PC-3 (cell line): Measurements from ENCODE around the gene ZNF385A. TPM values are rescaled to one million over a fixed set of nuclear protein-coding genes. Genes with fewer than 3 reads are reported as not detected.

Experiments used
- ATAC-seq: fragments of 200-7000 bp; cut with Tn5 transposase; 2 replicates; pipeline ENCODE4 v1.9.1; 2020; ENCODE audit warnings: mild to moderate bottlenecking, moderate library complexity
- BruUV-seq: library from RNA; stranded (reverse); fragments of 400-500 nt; replicated peaks from 2 replicates; lab custom pipeline; 2021; lab: Mats Ljungman, UMichigan
- CTCF ChIA-PET: fragments of 300-600 bp; sonication (Branson Sonifier 250); formaldehyde crosslinking; loops from one replicate; lab custom pipeline; 2022; ENCODE audit warnings: antibody characterized with exemption; lab: Charles Lee
- POLR2A ChIA-PET: fragments of 300-600 bp; sonication (Branson Sonifier 250); formaldehyde crosslinking; loops from one replicate; lab custom pipeline; 2022; ENCODE audit warnings: antibody characterized with exemption; ENCODE audit not compliant: unreplicated experiment; lab: Charles Lee
- DNase-seq: peaks from one replicate; pipeline ENCODE4 v3.0.0-alpha.2; 2015
- H2AFZ ChIP-seq: fragments of 300-600 bp; sonication (generic); 2 replicates; pipeline ENCODE4 v1.6.0; 2016; ENCODE audit warnings: antibody characterized with exemption, low read length
- H3F3A ChIP-seq: fragments of 300-600 bp; sonication (generic); one replicate; pipeline ENCODE4 v1.6.0; 2017; ENCODE audit warnings: antibody characterized with exemption, low read length, control low read depth, mild to moderate bottlenecking; ENCODE audit not compliant: unreplicated experiment
- H3K27ac ChIP-seq: fragments of 300-600 bp; sonication (generic); 2 replicates; pipeline ENCODE4 v1.5.1; 2016; ENCODE audit warnings: mild to moderate bottlenecking, low read length
- H3K27me3 ChIP-seq: fragments of 300-600 bp; sonication (generic); 2 replicates; pipeline ENCODE4 v1.6.1; 2016; ENCODE audit warnings: low read length, mixed read lengths
- H3K36me3 ChIP-seq: fragments of 300-600 bp; sonication (generic); 2 replicates; pipeline ENCODE4 v1.6.1; 2016; ENCODE audit warnings: low read depth, mixed run types, low read length, mixed read lengths
- H3K4me1 ChIP-seq: fragments of 300-600 bp; sonication (generic); 2 replicates; pipeline ENCODE4 v1.5.1; 2016; ENCODE audit warnings: low read length; ENCODE audit not compliant: insufficient read depth
- H3K4me2 ChIP-seq: fragments of 300-600 bp; sonication (generic); 2 replicates; pipeline ENCODE4 v1.6.0; 2016; ENCODE audit warnings: low read length
- H3K4me3 ChIP-seq: fragments of 300-600 bp; sonication (generic); 2 replicates; pipeline ENCODE4 v1.5.1; 2016; ENCODE audit warnings: mild to moderate bottlenecking, low read length, mixed read lengths
- H3K79me2 ChIP-seq: fragments of 300-600 bp; sonication (generic); 2 replicates; pipeline ENCODE4 v1.6.1; 2017; ENCODE audit warnings: low read length, mixed read lengths
- H3K9ac ChIP-seq: fragments of 300-600 bp; sonication (generic); 2 replicates; pipeline ENCODE4 v1.6.0; 2016; ENCODE audit warnings: mild to moderate bottlenecking, low read length
- H3K9me2 ChIP-seq: fragments of 300-600 bp; sonication (generic); replicated peaks from 2 replicates; pipeline ENCODE4 v1.6.1; 2016; ENCODE audit warnings: mixed run types, low read length, mixed read lengths
- H3K9me3 ChIP-seq: fragments of 300-600 bp; sonication (generic); 2 replicates; pipeline ENCODE4 v1.6.1; 2016; ENCODE audit warnings: low read length, mixed read lengths
- H4K20me1 ChIP-seq: fragments of 300-600 bp; sonication (generic); 2 replicates; pipeline ENCODE4 v1.6.1; 2016; ENCODE audit warnings: low read length, mixed read lengths
- CTCF ChIP-seq: fragments of 300-600 bp; sonication (generic); conservative IDR thresholded peaks from 2 replicates; pipeline ENCODE4 v1.5.1; 2017; ENCODE audit warnings: antibody characterized with exemption, low read depth, mild to moderate bottlenecking, low read length
- EZH2 ChIP-seq: fragments of 300-600 bp; sonication (generic); IDR thresholded peaks from one replicate; pipeline ENCODE4 v1.6.1; 2017; ENCODE audit warnings: antibody characterized with exemption, mild to moderate bottlenecking, low read length; ENCODE audit not compliant: unreplicated experiment
- EZH2phosphoT487 ChIP-seq: fragments of 300-600 bp; sonication (generic); IDR thresholded peaks from 2 replicates; pipeline ENCODE4 v1.6.1; 2018; ENCODE audit warnings: mild to moderate bottlenecking, antibody characterized with exemption, low read length, borderline replicate concordance
- intact Hi-C: fragments of 100-400 bp; cut with micrococcal nuclease; formaldehyde crosslinking; loops from 2 replicates; pipeline ENCODE4 v1.9.0; 2023
- total RNA-seq: library from RNA; depleted of rRNA; stranded (reverse); fragments of >200 nt; gene quantifications from 2 replicates; pipeline ENCODE4 v1.2.3, GENCODE V29; 2014

ZNF385A gene
- total RNA-seq, 1 experiment from 2014 or later: 1.8 TPM

DNA sequence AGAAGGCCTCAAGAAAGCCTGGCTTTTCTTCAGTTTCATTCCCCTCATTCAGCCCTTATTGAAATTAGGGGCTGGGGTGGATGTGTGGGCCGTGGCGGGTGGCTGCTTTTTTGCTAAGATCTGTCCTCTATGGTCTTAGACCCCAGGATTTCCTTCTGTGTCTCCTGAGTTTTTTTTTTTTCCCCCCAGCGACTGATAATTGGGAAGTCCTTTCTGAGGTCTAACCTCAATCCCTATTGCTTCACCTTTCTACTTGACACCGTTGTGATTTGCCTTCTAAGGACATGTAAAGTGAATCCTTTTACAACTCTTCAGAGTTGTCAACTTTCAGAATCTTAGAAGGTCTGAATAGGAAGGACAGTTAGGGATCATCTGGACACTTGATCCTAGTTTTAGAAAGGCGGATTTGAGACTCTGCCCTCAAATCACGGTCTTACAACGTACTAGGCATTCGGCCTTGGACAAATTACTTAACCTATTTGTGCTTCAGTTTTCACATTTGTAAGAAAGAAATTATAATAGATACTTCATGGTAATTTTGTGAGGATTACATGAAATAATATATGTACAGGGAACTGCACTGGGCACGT is 24.7 kb downstream of the ZNF385A start:
- H3K9ac ChIP-seq: peak overlapping the region; percentile 73
- intact Hi-C loops: loop anchor here (1.0 to 2.0 kb wide), 3 partner anchors 36 to 80 kb away; partner anchors contain the start of genes CBX5 and HNRNPA1
- H3K4me3 ChIP-seq: peak overlapping the region; percentile 81
- CTCF ChIA-PET: interaction anchor here (1.1 to 1.4 kb wide), 3 partner anchors 9 to 35 kb away, joined by 5 to 12 read pairs (median 5); partner anchors contain the start of gene COPZ1
- peak overlapping the region; percentile 99 for H3K4me2 ChIP-seq
- H3K27ac ChIP-seq: peak overlapping the region; percentile 74
- no peaks in the 10 kb centered on the region for H3K9me2 ChIP-seq
- no peaks in the 10 kb centered on the region for H3K27me3 ChIP-seq
- H3K9me3 ChIP-seq: no peaks in the 10 kb centered on the region
- POLR2A ChIA-PET: interaction anchor here (0.6 to 0.7 kb wide), 2 partner anchors 22 to 51 kb away, joined by 3 to 5 read pairs; no protein-coding TSS in a partner anchor
- H3F3A ChIP-seq: no peaks in the 10 kb centered on the region
- H3K4me1 ChIP-seq: peaks cover 28% of the 10 kb centered on the region
- H3K36me3 ChIP-seq: no peaks in the 10 kb centered on the region
- H2AFZ ChIP-seq: peak overlapping the region; percentile 79
- H3K79me2 ChIP-seq: no peaks in the 10 kb centered on the region
- DNase-seq: peak; percentile 11
- H4K20me1 ChIP-seq: no peaks in the 10 kb centered on the region
- BruUV-seq: no TSS peak
- ATAC-seq: no peak
- TF ChIP-seq CTCF (no peak), EZH2phosphoT487 (no peak), EZH2 (no peak)

DNA sequence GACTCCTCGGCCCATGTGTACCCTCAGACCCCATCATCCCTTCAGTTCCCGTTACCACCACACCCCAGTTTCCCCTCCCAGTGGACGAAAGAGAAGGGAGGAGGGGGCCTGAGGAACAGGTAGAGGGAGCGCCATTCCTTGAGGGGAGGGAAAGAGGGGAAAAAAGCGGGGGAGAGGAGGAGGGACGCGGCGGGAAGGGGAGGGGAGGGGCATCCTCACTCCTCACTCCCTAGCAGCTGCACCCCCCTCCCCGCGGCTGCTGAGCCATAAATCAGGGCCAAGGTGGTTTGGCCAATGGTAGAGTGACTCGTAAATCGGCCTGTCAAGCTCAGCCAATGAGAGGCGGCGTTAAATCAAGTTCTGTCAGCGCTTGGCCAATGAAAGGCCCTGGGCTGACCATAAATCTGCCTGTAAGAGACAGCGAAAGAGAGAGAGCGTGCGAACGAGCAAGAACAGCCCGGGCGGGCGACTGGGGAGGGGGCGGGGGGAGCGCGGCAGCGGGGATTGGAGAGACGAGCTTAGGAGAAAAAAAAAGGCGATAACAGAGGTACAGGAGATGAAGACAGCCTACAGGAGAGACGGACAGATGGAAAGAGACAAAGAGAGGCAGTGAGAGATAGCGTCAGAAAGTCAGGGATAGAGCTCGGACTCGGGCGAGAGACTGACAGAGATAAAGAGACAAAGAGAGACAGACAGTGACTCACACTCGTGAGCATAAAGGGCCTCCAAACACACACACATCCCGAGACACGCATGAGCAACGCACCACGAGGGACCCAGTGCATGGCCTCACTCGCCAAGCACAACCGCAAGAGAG is 25.4 kb downstream of the ZNF385A start:
- Histone ChIP-seq H2AFZ (peak overlapping the region; percentile 97), H4K20me1 (no peaks in the 10 kb centered on the region), H3K27me3 (no peaks in the 10 kb centered on the region), H3K4me2 (peak overlapping the region; percentile 99), H3K79me2 (no peaks in the 10 kb centered on the region), H3K36me3 (no peaks in the 10 kb centered on the region), H3K4me1 (peaks cover 28% of the 10 kb centered on the region), H3K4me3 (peak overlapping the region; percentile 81), H3K9me3 (no peaks in the 10 kb centered on the region), H3K27ac (peak overlapping the region; percentile 74), H3F3A (no peaks in the 10 kb centered on the region), H3K9me2 (no peaks in the 10 kb centered on the region), H3K9ac (peak overlapping the region; percentile 86)
- DNase-seq (peak; percentile 99), ATAC-seq (peak; percentile 93)
- CTCF ChIA-PET: interaction anchor here (0.7 to 1.4 kb wide), 4 partner anchors 10 to 72 kb away, joined by 3 to 12 read pairs (median 5); partner anchors contain the start of gene COPZ1
- POLR2A ChIA-PET: interaction anchor here (0.6 to 0.9 kb wide), 4 partner anchors 22 to 67 kb away, joined by 3 to 6 read pairs (median 5); no protein-coding TSS in a partner anchor
- BruUV-seq: TSS peak; percentile 84
- intact Hi-C loops: loop anchor here (1.0 kb wide), 2 partner anchors 35 to 79 kb away; partner anchors contain the start of genes CBX5 and HNRNPA1
- no peak for TF ChIP-seq CTCF
- TF ChIP-seq EZH2: no peak
- no peak for TF ChIP-seq EZH2phosphoT487
